GM18861 (cell line): Measurements from ENCODE around the gene FAM3A.
"Not testable (repeated sequence)": the region's sequence is repeated elsewhere in the genome, so short reads cannot be mapped to it uniquely, and the experiment has no call there.

Source experiments
- ATAC-seq: cut with Tn5 transposase; IDR thresholded peaks from one replicate; pipeline ENCODE4 v1.9.1; 2021; ENCODE audit not compliant: unreplicated experiment

The FAM3A gene

DNA sequence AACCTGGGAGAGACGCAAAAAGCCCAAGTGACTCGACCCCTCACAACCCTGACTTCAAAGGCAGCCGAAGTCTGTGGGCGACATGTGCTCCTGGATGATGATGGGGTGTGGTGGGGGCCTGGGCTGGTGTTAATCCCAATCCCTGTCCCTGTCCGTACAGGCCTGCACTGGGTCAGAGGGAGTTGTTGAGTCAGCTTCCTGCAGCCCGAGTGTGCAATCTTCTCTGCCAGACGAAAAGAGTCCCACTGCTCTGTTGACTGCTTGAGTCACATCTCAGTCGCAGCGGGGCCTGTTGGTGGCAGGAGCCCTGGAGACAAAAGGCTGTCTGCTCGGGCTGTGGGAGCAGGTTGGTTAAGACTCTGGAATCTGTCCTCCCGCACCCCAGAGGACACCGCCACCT lies 10.3 kb downstream of the FAM3A start:
- ATAC-seq = no peak

DNA sequence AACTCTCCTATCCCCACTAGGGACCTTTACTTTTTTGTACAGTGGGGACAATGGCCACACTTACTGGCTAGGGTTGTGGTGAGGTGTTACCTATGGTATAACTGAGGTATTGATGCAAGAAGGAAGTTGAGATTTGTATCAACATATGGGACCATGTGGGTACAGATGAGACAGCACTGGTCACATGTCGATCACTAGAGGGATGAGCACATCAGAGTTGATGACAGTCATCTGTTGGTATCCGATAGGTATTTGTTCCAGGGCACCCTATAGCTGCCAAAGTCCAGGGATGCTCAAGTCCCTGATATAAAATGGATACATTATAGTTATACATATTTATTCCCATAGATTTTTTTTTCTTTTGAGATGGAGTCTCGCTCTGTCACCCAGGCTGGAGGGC lies 13.0 kb downstream of the FAM3A start:
- no peak for ATAC-seq

DNA sequence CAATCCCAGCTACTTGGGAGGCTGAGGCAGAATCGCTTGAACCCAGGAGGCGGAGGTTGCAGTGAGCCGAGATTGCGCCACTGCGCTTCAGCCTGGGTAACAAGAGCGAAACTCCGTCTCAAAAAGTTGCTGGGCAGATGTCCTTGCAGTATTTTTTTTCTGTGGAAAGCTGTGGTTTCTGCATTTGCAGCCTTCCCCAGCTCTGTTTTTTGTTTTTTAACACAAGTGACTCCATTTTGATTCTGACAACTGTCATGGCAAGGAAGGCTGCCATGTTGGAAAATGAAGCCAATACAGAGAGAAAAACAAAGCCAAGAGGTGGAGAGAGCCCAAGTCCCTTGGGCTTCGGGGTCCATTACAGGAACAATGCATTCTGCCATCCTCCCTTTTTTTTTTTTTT lies 13.9 kb downstream of the FAM3A start:
- ATAC-seq = no peak

DNA sequence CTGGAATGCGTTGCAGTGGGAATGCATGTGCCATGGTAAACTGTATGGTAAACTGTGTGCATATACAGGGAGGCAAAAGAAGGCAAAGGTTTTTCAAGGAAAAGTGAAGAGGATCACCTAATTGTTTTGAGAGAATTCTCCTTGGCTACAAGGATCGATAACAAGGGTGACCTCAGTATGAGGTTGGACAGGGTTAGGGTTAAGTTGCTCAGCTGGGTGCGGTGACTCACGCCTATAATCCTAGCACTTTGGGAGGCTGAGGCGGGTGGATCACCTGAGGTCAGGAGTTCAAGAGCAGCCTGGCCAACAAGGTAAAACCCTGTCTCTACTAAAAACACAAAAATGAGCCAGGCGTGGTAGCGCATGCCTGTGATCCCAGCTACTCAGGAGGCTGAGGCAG lies 14.6 kb downstream of the FAM3A start:
- ATAC-seq = not testable (repeated sequence)

DNA sequence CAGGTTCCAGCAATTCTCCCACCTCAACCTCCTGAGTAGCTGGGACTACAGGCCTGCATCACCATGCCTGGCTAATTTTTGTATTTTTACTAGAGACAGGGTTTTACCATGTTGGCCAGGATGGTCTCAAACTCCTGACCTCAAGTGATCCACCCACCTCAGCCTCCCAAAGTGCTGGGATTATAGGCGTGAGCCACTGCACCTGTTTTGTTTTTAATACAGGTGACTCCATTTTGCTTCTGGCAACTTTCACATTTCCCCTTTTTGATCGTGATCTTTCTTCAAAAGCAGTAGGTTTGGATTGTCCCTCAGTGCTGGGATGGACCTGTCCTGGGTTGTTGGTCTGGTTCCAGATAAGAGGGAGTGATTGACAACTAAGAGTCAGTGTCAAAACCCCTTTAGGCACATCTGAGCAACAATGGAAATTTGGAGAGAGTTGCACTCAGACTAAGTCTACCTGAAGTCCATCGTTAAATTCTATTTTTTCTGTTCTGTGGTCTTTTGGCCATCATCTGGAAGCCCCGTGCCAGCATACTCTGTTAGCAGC lies 19.4 kb downstream of the FAM3A start:
- ATAC-seq = not testable (repeated sequence)

DNA sequence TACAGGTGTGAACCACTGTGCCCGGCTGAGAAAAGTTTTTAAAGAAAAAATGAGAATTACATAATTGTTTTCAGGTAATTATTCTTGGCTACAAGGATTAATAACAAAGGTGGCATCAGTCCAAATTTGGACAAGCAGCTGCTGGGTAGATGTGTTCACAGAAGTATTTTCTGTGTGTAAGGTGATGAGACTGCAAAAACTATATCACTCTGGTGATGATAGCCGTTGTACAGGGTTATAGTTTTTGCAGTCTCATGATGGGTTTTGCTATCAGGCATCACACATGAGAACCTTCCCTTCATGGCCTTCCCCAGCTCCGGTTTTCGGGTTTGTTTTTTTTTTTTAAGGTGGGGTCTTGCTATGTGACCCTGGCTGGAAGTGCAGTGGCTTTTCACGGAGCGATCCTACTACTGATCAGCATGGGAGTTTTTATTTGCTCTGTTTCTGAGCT lies 20.5 kb downstream of the FAM3A start:
- ATAC-seq = no peak

DNA sequence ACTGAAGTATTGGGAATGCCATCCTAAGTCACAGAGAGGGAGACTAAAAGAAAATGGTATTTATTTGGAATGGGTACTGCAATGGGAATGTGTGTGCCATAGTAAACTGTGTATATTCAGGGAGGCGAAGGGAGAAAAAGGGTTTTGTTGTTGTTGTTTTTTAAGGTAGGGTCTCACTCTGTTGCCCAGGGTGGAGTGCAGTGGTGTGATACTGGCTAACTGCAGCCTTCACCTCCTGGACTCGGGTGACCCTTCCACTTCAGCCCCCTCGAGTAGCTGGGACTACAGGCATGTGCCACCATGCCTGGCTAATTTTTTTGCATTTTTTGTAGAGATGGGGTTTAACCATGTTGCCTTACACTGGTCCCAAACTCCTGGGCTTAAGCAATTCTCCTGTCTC lies 21.3 kb downstream of the FAM3A start:
- ATAC-seq = no peak

DNA sequence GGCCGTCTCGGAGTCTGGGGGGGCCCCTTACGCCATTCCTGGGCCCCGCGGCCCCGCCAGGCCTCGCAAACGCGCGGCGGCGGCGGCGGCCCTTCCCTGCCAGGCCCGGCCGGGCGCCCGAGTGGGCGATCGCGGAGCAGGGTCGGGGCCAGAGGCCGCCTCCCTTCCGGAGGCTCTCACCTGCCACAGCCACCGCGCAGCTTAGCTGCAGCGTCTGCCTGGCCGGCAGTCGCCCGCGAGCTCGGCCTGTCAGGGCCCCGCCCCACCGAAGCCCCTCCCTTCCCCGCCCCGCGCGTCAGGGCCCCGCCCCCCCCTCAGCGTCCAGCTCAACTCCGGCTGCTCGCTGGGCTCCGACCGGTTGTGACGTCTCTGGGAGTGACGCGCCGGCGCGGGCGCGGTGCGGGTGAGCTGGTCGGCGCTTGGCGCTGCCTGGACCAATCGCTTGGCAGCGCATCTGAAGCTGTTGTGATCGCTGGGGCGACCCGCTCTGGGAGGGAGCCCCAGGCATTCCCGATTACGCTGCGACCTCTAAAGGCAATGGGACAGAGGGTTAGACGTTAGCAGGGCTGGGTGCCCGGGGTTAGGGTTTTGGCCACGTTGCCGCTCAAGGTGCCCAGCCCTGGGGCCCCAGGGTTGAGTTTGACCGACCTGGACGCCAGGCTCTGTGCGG lies 25.5 kb downstream of the FAM3A start, which contains the start of gene SLC10A3:
Gene SLC10A3 (minus strand): TSS at position 216 of the 670 bp plus-strand sequence. CDS start 1,689 bp downstream, outside the sequence.
- ATAC-seq = peak; percentile 73

DNA sequence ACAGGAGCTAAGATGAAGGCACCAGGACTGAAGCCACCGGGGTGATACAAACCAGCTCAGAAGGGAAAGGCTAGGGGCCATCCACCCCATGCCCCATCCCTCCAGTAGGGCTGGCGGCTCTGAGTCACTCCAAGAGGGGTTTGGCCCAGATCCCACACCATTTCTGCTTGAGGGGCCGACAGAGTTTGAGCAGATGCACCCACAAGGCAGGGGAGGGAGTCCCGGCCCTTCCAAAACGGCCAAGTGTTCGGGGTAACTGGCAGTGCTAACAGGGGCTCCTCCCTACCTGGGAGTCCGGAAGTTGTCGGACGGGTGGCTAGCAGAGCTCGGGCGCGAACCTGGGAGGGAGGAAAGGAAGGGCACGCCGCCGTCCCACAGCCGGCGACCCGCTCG lies 26.0 kb downstream of the FAM3A start:
- ATAC-seq = peak; percentile 5

DNA sequence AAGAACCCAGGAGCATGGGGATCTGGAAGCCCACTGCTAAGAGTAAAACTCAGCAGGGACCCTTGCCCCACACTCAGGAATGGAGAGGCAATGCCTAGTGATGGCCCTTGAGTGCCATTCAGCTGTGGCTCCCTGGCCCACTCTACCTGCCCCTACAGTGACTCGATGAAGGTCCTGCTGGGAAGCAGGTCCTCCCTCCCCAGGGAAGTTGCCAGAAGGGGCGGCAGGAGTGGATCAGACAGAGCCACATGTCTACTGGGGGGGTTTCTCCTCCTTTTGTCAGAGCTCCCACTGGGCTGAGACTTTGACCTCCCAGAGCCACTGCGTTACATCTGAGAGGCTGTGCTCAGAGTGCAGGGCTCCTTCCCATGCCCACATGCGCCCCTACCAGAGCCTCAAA lies 26.9 kb downstream of the FAM3A start:
- ATAC-seq = no peak

DNA sequence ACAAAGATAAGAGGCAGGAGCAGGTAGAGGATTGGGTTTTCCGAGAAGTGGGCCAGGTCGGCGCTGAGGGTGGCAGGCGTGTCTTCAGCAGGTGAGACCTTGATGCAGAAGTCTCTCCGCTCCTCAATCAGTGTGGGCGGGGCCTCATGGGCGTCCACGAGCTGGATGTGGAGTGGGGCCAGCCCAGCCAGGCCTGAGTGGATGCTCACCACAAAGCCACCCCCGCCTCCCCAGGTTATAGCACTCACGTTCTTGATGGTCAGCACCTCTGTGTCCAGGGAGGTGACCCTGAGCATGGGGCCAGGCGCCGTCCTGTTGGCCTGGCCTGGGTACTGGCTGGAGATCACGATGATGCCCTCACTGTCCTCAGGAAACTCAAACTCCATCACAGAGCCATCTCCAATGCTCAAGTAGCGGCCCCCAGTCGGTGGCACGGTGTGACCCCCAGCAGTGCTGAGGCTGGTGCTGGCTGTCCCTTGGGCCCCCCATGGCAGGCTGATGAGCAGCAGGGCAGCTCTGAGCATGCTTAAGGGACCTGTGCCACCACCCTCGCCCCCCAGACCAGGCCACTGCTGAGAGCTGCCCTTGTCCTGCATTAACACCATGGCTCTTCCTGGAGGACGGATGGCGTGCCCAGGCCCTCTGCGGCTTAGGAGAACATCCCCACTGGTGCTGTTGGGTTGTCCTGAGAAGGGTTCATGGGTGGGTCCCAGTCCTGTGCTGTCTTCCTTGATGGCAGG lies 27.5 kb downstream of the FAM3A start:
- no peak for ATAC-seq

DNA sequence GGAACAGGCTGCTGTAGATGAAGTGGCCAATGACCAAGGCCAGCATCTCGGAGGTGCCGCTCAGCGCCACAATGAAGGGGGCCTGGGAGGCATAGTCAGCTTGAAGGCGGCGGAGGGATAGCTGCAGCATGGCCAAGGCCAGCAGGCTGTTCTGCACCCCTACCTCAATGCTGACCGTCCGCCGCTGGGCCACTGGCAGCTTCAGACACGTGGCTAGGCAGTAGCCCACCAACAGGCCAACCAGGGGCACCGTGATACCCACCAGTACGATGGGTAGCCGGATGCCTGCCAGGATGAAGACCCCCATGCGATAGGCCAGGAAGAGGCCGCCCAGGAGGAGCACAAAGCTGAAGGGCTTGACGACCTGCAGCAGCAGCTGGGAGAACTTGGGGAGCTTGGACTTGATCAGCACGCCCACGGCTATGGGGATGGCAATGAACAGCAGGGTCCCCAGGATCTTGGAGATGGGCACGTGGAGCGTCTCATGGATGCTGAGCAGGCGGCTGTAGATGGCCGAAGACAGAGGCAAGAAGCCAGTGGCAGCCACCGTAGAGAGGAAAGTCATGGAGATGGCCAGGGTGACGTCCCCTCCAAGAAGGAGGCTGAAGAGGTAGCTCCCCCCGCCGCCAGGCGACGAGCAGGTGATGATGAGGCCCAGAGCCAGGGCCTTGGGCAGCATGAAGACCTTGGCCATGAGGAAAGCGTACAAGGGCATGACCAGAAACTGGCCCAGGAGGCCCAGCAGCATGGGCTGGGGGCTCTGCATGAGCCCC lies 28.3 kb downstream of the FAM3A start:
- no peak for ATAC-seq

DNA sequence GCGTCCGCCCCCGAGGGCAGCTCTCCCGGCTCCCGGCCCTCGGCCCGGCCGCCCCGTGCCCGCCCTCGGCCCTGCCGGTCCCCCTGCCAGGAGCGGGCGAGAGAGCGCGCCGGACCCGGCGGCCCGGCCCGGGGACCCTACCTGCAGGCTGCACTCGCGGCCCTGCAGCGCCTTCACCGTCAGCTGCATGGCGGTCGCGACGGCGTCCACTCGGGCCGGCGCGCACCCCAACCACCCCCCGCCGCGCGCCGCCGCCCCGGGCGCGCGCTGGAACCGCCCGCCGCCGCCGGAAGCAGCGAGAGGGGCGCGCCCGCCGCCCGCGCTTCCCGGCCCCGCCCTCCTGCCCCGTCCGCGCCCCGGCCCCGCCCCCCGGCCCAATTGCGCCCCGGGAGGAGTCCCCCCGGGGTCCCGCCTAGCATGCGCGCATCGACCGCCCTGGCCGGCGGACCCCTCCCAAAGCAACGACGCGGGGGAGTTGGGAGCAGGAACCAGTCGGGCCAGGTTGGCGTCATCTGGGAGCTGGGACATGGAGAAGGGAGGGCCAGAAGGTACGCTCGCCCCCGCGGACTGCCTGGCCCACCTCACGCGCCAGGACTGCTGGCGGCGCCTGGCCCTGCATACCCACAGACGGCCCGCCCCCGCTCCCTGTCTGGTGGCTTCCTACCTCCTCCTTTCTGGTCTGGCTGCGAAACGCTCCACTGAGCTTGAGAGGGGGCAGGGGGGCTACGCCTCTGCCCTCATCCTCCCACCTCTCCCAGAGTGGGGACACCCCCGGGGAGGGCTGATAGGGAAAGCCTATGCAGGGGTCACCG lies 29.4 kb downstream of the FAM3A start, which contains the start of gene UBL4A:
Gene UBL4A (minus strand): TSS at position 220 of the 812 bp plus-strand sequence. CDS start 31 bp downstream, at position 189.
- no peak for ATAC-seq

DNA sequence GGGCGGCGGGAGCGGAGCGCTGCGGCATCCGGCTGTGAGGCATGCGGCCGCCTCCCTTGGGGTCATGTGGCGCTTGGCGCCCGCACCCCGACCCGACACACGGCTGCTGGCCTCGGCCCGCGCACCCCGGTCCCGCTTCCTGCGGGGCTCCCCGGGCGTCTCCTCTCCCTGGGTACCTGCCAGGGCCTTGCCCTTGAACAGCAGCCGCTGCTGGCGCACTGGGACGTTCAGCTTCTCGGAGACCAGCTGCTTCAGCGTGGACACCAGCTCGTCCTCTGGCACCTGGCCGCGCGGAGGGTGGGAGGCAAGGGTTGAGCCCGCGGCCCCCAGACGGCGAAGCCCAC lies 30.0 kb downstream of the FAM3A start:
- ATAC-seq = no peak

DNA sequence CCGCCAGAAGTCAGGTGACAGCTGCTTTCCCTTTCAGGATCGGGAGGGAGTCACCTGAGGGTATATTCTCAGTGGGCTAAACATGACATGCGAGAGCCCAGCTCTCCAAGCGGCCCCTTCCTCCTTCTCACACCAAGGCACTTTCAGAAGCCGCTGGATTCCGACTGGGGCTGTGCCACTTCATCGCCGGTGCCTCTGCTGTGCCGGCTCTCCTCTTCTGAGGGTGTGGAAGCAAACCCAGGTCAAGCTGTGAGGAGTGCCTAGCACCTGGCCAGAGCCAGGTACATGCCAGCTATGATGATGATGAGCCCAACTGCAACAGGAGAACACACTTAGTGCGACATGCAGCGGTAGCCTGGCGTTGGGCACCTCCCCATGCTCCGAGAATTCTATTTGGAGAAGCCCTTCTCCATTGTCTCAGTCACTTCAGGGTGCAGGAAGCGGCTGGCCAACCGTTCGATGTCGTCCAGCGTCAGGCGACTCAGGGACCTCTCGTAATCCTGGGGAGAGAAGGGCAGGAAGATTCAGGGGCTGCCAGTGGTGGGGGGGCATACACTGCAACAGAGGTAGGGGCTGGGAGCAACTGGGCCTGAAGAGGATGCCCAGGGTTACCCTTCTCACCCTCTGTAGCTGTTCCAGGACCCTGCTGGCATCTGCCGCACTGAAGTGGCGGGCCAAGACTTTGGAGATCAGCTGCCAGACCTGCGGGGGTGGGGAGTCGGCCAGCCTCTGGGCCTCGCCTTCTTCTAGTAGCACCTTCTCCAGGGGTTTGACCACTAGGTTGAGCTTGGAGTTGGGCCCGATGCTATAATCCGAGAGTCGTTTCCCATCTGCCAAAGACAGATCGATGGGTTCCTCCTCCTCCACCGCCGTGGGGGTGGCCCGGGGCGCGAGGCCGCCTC lies 30.6 kb downstream of the FAM3A start:
- no peak for ATAC-seq

DNA sequence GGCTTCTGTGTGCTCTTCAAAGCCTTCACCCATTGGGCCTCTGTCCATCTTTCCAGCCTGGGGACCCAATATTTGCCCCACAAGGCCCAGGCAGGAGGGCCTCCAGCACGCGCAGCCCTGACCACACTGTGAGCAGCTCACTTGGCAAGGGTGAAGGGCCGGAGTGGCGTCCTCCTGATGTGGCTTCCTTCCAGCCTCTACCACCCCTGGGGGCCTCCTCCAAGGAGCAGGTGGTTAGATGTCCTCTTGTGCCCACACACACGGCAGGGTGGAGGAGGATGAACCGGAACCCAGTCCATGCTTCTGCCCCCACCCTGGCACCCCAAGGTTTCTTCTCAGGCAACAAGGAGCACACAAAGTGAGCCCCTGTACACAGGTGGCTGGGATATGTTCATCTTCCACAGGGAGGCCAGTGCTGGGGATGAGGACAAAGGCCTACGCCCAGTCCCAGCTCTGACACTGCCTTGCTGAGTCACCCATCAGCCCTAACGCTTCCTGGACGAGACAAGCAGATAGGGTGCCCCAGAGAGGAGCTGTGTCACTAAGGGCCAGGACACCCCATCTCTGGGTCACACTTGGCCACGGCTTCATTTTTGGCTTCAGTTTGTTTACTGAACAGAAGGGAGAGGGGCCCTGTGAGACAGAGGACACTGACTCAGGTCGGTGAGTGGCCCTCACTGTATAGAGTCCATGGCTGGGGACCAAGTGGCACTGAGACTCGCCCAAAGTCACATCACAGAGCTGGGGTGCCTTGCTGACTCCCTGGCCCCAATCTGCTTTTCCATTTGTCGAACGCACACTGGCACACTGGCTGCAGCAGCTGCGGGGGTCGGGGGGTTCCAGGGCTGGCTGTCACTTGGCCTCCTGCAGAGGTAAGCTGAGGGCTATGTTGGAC lies 31.5 kb downstream of the FAM3A start:
- ATAC-seq = no peak

DNA sequence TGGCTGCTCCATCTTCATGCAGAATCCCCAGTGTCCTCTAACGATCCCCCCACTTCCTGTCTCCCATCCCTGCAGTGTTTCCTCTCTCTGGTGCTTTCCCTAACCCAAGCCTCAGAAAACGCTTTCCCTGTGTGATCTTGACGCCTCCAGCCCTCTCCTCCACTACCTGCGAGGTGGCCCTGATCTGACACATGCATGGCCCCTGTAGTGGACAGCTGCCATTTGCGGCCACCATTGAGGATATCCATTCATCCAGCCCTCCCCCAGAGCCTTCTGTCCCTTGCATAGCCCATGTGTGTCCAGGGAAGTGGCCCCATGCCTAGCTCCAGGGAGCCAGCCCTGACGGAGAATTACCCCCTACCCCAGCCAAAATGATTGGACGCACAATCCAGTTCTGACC lies 32.7 kb downstream of the FAM3A start:
- ATAC-seq = no peak

DNA sequence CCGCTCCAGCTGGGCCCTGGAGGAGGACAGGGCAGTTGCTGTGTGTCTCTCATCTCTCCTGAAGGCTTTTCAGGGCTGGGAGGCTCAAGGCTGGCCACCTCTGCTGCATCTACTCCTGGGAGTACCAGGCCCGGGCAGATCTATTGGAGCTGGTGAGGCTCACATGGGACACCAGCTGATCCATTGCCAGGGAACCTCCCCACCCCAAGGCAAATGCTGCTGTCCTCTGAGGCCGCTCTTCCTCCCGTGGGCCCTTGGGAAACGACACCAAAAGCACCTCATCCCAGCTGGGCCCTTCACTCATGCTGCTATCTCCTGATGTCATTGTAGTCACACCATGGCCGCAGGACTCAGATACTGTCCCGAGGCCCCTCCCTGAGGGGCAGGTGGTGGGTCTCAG lies 33.2 kb downstream of the FAM3A start:
- ATAC-seq = no peak
